Gastrocnemius medialis (tissue), 4 donors: Measurements from ENCODE around the gene ELK3.

Experiments used
- POLR2A ChIP-seq, 2 donors: fragments of 450-650 bp; IDR thresholded peaks; one replicate each; pipeline ENCODE4 v1.6.1; 2017; ENCODE audit warnings: antibody characterized with exemption in 2 of 2, mild to moderate bottlenecking in 2 of 2, moderate library complexity in 2 of 2
- TF ChIP-seq, protein P1 (sequence below), 5 experiments: fragments of 450-650 bp in 3 of 5; fragments of 200-600 bp in 2 of 5; sonication (generic) in 2 of 5; IDR thresholded peaks in 4 of 5; conservative IDR thresholded peaks in 1 of 5; 1 replicate in 4 of 5; 2 replicates in 1 of 5; pipeline ENCODE4 v1.5.1; 2016 to 2019; ENCODE audit warnings: antibody characterized with exemption in 5 of 5, mild to moderate bottlenecking in 3 of 5, moderate library complexity in 3 of 5

- TF ChIP-seq, protein P1, sequence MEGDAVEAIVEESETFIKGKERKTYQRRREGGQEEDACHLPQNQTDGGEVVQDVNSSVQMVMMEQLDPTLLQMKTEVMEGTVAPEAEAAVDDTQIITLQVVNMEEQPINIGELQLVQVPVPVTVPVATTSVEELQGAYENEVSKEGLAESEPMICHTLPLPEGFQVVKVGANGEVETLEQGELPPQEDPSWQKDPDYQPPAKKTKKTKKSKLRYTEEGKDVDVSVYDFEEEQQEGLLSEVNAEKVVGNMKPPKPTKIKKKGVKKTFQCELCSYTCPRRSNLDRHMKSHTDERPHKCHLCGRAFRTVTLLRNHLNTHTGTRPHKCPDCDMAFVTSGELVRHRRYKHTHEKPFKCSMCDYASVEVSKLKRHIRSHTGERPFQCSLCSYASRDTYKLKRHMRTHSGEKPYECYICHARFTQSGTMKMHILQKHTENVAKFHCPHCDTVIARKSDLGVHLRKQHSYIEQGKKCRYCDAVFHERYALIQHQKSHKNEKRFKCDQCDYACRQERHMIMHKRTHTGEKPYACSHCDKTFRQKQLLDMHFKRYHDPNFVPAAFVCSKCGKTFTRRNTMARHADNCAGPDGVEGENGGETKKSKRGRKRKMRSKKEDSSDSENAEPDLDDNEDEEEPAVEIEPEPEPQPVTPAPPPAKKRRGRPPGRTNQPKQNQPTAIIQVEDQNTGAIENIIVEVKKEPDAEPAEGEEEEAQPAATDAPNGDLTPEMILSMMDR (IDR thresholded peaks at IDR 0.05 in 4 of 5, conservative IDR thresholded peaks at IDR 0.05 in 1 of 5), result no peak
- TF ChIP-seq POLR2A (IDR thresholded peaks at IDR 0.05), result no peak
These were observed 6.2 kb upstream of the ELK3 start for GRCh38 chr12:96187956-96188355.
